T-cell (primary cell): ENCODE measurements around the gene BCAS3. TPM values are rescaled to one million over a fixed set of nuclear protein-coding genes. Genes with fewer than 3 reads are reported as not detected.
"Not testable (repeated sequence)": the region's sequence is repeated elsewhere in the genome, so short reads cannot be mapped to it uniquely, and the experiment has no call there.

ENCODE experiments used
- ATAC-seq, 4 experiments: fragments of 200-7000 bp in 3 of 4; fragments of 150-1000 bp in 1 of 4; cut with Tn5 transposase; replicated peaks in 1 of 4; 1 replicate in 3 of 4; 2 replicates in 1 of 4; pipeline ENCODE4 v1.10.0; 2021; ENCODE audit warnings: moderate library complexity in 3 of 4, mild to moderate bottlenecking in 2 of 4, moderate number of reproducible peaks in 1 of 4
- CTCF ChIA-PET, 2 donors: fragments of 300-600 bp; sonication (Branson Sonifier 250); formaldehyde crosslinking; loops; one replicate each; lab custom pipeline; 2022; ENCODE audit warnings: antibody characterized with exemption in 2 of 2; lab: Charles Lee
- POLR2A ChIA-PET, 2 donors: fragments of 300-600 bp; sonication (Branson Sonifier 250); formaldehyde crosslinking; loops; one replicate each; lab custom pipeline; 2022; ENCODE audit warnings: antibody characterized with exemption in 2 of 2; lab: Charles Lee
- DNase-seq, 35 experiments: peaks; one replicate each; pipeline versions ENCODE4 v3.0.0 to v3.0.0-alpha.2; 2013 to 2023
- H3K27ac ChIP-seq: one replicate; pipeline ENCODE4 v1.5.1; 2013; ENCODE audit warnings: low read length
- H3K27me3 ChIP-seq, 2 experiments: replicated peaks in 1 of 2; 1 replicate in 1 of 2; 2 replicates in 1 of 2; pipeline versions ENCODE4 v1.6.1 to v1.7.0; 2013; ENCODE audit warnings: low read length in 1 of 2, mixed read lengths in 1 of 2; ENCODE audit not compliant: control insufficient read depth in 2 of 2, insufficient read depth in 2 of 2; ENCODE audit errors: extremely low read depth in 1 of 2
- H3K36me3 ChIP-seq, 2 donors: 1 replicate in 1 of 2; 2 replicates in 1 of 2; pipeline versions ENCODE4 v1.6.1 to v1.7.0; 2013; ENCODE audit warnings: low read length in 1 of 2; ENCODE audit not compliant: control insufficient read depth in 2 of 2, insufficient read depth in 1 of 2; ENCODE audit errors: extremely low read depth in 1 of 2
- H3K4me1 ChIP-seq, 2 experiments: 1 replicate in 1 of 2; 2 replicates in 1 of 2; pipeline versions ENCODE4 v1.6.1 to v1.7.0; 2013; ENCODE audit warnings: low read length in 2 of 2, mixed read lengths in 1 of 2; ENCODE audit not compliant: insufficient read depth in 2 of 2, control insufficient read depth in 1 of 2; ENCODE audit errors: extremely low read depth in 1 of 2
- H3K4me3 ChIP-seq, 2 donors: 1 replicate in 1 of 2; 2 replicates in 1 of 2; pipeline versions ENCODE4 v1.5.1 to v1.7.0; 2013; ENCODE audit warnings: mild to moderate bottlenecking in 2 of 2, low read length in 1 of 2, moderate library complexity in 1 of 2; ENCODE audit not compliant: control insufficient read depth in 1 of 2; ENCODE audit errors: extremely low read depth in 1 of 2
- H3K9me3 ChIP-seq: 2 replicates; pipeline ENCODE4 v1.7.0; 2013
- H3K27ac Mint-ChIP-seq, 2 donors: one replicate each; pipeline ENCODE4 v1.8.0; 2020 to 2021; ENCODE audit warnings: mild to moderate bottlenecking in 2 of 2, mixed read lengths in 2 of 2
- H3K27me3 Mint-ChIP-seq, 2 donors: one replicate each; pipeline ENCODE4 v1.8.0; 2021 to 2022; ENCODE audit warnings: mixed read lengths in 2 of 2
- H3K36me3 Mint-ChIP-seq: one replicate; pipeline ENCODE4 v1.8.0; 2021; ENCODE audit warnings: mixed read lengths
- H3K4me1 Mint-ChIP-seq, 3 donors: one replicate each; pipeline ENCODE4 v1.8.0; 2020 to 2022; ENCODE audit warnings: mixed read lengths in 3 of 3, mild to moderate bottlenecking in 1 of 3
- H3K4me3 Mint-ChIP-seq, 3 donors: one replicate each; pipeline ENCODE4 v1.8.0; 2020 to 2022; ENCODE audit warnings: mild to moderate bottlenecking in 3 of 3, mixed read lengths in 3 of 3, moderate library complexity in 3 of 3
- H3K9me3 Mint-ChIP-seq, 3 donors: one replicate each; pipeline ENCODE4 v1.8.0; 2020 to 2022; ENCODE audit warnings: mixed read lengths in 3 of 3
- WGBS: methylation state at CpG from one replicate; pipeline ENCODE4 v1.1.5; 2013; ENCODE audit warnings: missing lambda C conversion rate; ENCODE audit not compliant: insufficient coverage; 5-methylcytosine and 5-hydroxymethylcytosine counted together
- total RNA-seq, 35 experiments: library from RNA in 6 of 35; stranded (reverse) in 6 of 35; fragments of 120-200 nt in 1 of 35; gene quantifications; one replicate each; pipeline versions ENCODE4 v1.2.1 to v1.2.4 and lab custom pipeline; 2013 to 2026

BCAS3 gene
- total RNA-seq, 5 donors from 2014 or later (not counting 1 experiment from before 2014, with no cell fraction given): 33.8 to 57.8 (median 38.1) TPM

DNA sequence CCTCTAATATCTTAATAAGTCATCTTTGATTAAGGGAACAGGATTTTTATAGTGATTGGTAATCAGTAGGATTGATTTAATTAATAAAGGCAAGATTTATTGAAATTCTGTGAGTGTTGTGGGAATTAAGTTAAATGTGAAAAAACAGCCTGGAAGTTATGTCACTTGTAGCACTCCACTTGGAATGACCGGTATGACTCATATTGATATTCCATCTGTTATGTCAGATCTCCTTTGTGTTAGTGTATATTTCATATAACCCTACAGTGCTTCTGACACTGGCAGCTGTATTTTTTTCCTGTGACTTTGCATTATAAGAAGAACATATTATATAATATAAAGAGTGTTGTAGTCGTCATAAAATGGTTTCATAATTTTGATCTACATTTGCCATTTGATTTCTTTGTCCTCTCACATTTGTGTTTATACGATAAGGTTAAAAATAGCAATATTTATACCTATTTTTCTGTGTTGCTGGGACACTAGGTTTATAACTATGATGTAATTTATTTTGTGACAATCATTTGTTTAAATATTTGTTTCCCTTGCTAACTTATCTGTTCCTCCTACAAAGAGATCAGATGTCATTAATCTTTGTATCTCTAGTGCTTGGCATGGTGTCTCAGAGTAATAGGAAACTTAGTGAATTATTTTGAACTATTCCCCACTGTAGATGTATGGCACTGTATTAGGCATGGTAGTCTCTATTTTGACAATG, 249.0 kb downstream of the BCAS3 start:
- ATAC-seq: no peak
- H3K36me3 Mint-ChIP-seq: peaks cover 12% of the 10 kb centered on the region
- Histone ChIP-seq H3K4me3 (no peak overlapping the region), H3K27ac (no peak overlapping the region), H3K36me3 (no peaks in the 10 kb centered on the region), H3K27me3 (no peaks in the 10 kb centered on the region), H3K4me1 (no peaks in the 10 kb centered on the region), H3K9me3 (no peaks in the 10 kb centered on the region)
- no peaks in the 10 kb centered on the region for H3K27me3 Mint-ChIP-seq
- WGBS: no CpG with 5 or more reads among the region's 3 CpGs
- POLR2A ChIA-PET: no interaction called here
- H3K27ac Mint-ChIP-seq: no peak overlapping the region
- DNase-seq: no peak
- CTCF ChIA-PET: no interaction called here
- no peak overlapping the region for H3K4me3 Mint-ChIP-seq
- no peaks in the 10 kb centered on the region for H3K9me3 Mint-ChIP-seq
- H3K4me1 Mint-ChIP-seq: no peaks in the 10 kb centered on the region

DNA sequence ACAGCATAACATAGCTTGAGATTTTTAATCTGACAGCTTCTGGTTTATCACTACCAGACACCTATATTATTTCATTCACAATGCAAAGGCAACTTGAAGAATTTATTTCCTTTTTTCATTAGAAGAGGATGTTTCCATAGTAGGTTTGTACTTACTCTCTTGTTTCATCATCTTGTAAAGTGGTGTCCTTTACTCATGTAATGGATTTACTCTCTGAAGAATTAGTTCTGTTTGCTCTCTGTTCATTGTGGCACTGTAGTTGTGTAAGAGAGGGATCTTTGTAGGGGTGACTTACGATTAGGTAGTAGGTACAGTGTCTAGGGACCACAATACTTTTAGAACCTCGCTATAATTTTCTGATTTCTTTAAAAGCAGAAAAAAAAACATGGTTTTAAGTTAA, 256.1 kb downstream of the BCAS3 start:
- no peak for ATAC-seq
- no peaks in the 10 kb centered on the region for H3K36me3 ChIP-seq
- no peaks in the 10 kb centered on the region for H3K27me3 Mint-ChIP-seq
- no peak overlapping the region for H3K27ac ChIP-seq
- no peaks in the 10 kb centered on the region for H3K9me3 ChIP-seq
- H3K4me3 ChIP-seq: no peak overlapping the region
- no peaks in the 10 kb centered on the region for H3K27me3 ChIP-seq
- ChIA-PET POLR2A (no interaction called here), CTCF (no interaction called here)
- no peak for DNase-seq
- no CpG with 5 or more reads among the region's 2 CpGs for WGBS
- no peak overlapping the region for H3K27ac Mint-ChIP-seq
- peaks cover 13% of the 10 kb centered on the region for H3K36me3 Mint-ChIP-seq
- no peaks in the 10 kb centered on the region for H3K9me3 Mint-ChIP-seq
- no peaks in the 10 kb centered on the region for H3K4me1 ChIP-seq
- H3K4me3 Mint-ChIP-seq: no peak overlapping the region
- no peaks in the 10 kb centered on the region for H3K4me1 Mint-ChIP-seq

DNA sequence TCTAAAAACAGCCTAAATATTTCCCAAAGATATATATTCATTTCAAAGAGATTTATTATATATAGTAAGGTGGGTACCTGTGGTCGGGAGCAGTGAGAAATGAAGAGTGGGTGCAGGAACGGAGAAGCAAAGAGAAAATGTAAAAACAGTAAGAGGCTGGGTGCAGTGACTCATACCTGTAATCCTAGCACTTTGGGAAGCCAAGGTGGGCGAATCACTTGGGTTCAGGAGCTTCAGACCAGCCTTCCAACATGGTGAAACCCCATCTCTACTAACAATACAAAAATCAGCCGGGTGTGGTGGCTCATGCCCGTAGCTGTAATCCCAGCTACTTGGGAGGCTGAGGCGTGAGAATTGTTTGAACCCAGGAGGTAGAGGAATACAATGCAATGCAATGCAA, 257.1 kb downstream of the BCAS3 start:
- Histone ChIP-seq H3K4me3 (no peak overlapping the region), H3K36me3 (no peaks in the 10 kb centered on the region), H3K27me3 (no peaks in the 10 kb centered on the region), H3K9me3 (no peaks in the 10 kb centered on the region), H3K4me1 (no peaks in the 10 kb centered on the region), H3K27ac (no peak overlapping the region)
- POLR2A ChIA-PET: no interaction called here
- no peak for ATAC-seq
- Mint-ChIP-seq H3K27me3 (no peaks in the 10 kb centered on the region), H3K4me3 (no peak overlapping the region), H3K36me3 (peaks cover 13% of the 10 kb centered on the region), H3K9me3 (no peaks in the 10 kb centered on the region), H3K4me1 (no peaks in the 10 kb centered on the region), H3K27ac (no peak overlapping the region)
- CTCF ChIA-PET: no interaction called here
- no peak for DNase-seq
- WGBS: 100% methylated on average over 2 of the region's 6 CpGs

DNA sequence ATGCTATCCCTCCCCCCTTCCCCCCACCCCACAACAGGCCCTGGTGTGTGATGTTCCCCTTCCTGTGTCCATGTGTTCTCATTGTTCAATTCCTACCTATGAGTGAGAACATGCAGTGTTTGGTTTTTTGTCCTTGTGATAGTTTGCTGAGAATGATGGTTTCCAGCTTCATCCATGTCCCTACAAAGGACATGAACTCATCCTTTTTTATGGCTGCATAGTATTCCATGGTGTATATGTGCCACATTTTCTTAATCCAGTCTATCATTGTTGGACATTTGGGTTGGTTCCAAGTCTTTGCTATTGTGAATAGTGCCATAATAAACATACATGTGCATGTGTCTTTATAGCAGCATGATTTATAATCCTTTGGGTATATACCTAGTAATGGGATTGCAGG, 258.3 kb downstream of the BCAS3 start:
- H3K27me3 ChIP-seq, H3K4me1 ChIP-seq, H3K4me3 ChIP-seq, H3K27me3 Mint-ChIP-seq, H3K36me3 ChIP-seq, ATAC-seq, H3K9me3 ChIP-seq, H3K4me3 Mint-ChIP-seq, H3K9me3 Mint-ChIP-seq, CTCF ChIA-PET, H3K4me1 Mint-ChIP-seq, POLR2A ChIA-PET, H3K27ac Mint-ChIP-seq, DNase-seq, H3K27ac ChIP-seq: not testable (repeated sequence)
- H3K36me3 Mint-ChIP-seq: peaks cover 13% of the 10 kb centered on the region

DNA sequence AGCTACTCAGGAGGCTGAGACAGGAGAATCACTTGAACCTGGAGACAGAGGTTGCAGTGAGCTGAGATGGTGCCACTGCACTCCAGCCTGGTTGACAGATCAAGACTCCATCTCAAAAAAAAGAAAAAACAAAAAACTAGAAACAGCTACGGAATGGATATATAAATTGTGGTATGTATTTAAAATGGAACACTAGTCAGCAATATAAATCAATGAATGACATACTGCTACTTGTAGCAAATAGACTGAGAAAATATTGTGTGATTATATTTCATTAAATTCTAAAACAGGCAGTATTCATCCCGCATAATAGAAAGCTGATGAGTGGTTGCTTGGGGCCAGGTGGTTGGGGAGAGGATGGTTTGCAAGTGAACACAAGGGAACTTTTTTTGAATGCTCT, 261.7 kb downstream of the BCAS3 start:
- Histone ChIP-seq H3K27ac (no peak overlapping the region), H3K36me3 (no peaks in the 10 kb centered on the region), H3K4me3 (no peak overlapping the region), H3K9me3 (no peaks in the 10 kb centered on the region), H3K4me1 (no peaks in the 10 kb centered on the region), H3K27me3 (no peaks in the 10 kb centered on the region)
- CTCF ChIA-PET: no interaction called here
- no peak overlapping the region for H3K27ac Mint-ChIP-seq
- no peaks in the 10 kb centered on the region for H3K4me1 Mint-ChIP-seq
- no peak for ATAC-seq
- no peak for DNase-seq
- H3K9me3 Mint-ChIP-seq: no peaks in the 10 kb centered on the region
- no peak overlapping the region for H3K4me3 Mint-ChIP-seq
- no CpG with 5 or more reads among the region's 2 CpGs for WGBS
- POLR2A ChIA-PET: no interaction called here
- peaks cover 10% of the 10 kb centered on the region for H3K36me3 Mint-ChIP-seq
- H3K27me3 Mint-ChIP-seq: no peaks in the 10 kb centered on the region

DNA sequence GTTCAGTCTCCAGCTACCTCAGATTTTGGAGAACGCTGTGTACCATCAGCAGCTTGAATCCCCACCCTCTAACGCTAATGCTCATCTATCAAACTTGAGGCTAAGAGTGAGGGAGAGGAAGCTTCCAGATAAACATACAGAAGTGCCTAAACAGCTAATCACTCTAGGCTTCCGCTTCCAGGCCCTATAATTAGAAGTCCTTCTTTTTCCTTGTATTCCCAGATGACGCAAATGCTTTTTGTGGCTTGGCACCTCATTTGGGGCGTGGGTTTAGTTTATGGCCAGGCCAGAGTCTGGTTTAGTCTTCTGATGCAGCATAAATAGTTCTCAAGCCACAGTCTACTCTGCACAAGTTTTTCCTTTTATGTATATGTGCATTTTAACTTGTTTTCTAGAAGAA, 263.4 kb downstream of the BCAS3 start:
- no peaks in the 10 kb centered on the region for H3K9me3 Mint-ChIP-seq
- no peak overlapping the region for H3K4me3 Mint-ChIP-seq
- no peaks in the 10 kb centered on the region for H3K9me3 ChIP-seq
- ChIA-PET CTCF (no interaction called here), POLR2A (no interaction called here)
- H3K36me3 ChIP-seq: no peaks in the 10 kb centered on the region
- H3K36me3 Mint-ChIP-seq: peaks cover 10% of the 10 kb centered on the region
- no peaks in the 10 kb centered on the region for H3K27me3 ChIP-seq
- H3K27ac ChIP-seq: no peak overlapping the region
- no peaks in the 10 kb centered on the region for H3K4me1 Mint-ChIP-seq
- H3K4me1 ChIP-seq: no peaks in the 10 kb centered on the region
- ATAC-seq (no peak), DNase-seq (no peak)
- H3K27ac Mint-ChIP-seq: no peak overlapping the region
- H3K27me3 Mint-ChIP-seq: no peaks in the 10 kb centered on the region
- no peak overlapping the region for H3K4me3 ChIP-seq
- no CpG with 5 or more reads among the region's 5 CpGs for WGBS

DNA sequence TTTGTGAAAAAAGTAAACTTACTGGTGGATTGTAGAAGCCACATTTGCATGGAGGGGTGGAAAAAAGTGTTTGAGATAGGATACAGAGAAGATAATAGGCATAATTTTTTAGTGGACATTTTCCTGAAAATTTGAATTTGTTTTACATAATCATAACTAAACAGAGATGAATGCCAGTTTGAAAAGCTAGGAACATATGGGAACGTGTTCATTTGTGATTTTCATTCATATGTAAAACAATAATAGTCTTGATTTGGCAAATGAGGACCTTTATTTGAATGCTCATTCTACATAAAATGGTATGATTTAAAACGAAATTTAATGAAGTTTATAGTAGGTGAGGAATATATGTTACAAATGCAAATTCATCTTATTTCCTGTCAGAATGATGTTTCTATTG, 263.9 kb downstream of the BCAS3 start:
- ChIA-PET POLR2A (no interaction called here), CTCF (no interaction called here)
- Mint-ChIP-seq H3K27me3 (no peaks in the 10 kb centered on the region), H3K27ac (no peak overlapping the region), H3K9me3 (no peaks in the 10 kb centered on the region), H3K36me3 (peaks cover 10% of the 10 kb centered on the region), H3K4me1 (no peaks in the 10 kb centered on the region), H3K4me3 (no peak overlapping the region)
- Histone ChIP-seq H3K36me3 (no peaks in the 10 kb centered on the region), H3K27ac (no peak overlapping the region), H3K9me3 (no peaks in the 10 kb centered on the region), H3K4me3 (no peak overlapping the region), H3K27me3 (no peaks in the 10 kb centered on the region), H3K4me1 (no peaks in the 10 kb centered on the region)
- DNase-seq (no peak), ATAC-seq (no peak)
- no CpG with 5 or more reads among the region's 2 CpGs for WGBS
